ENCODE measurements around the gene CD163L1.
A peak's percentile ranks its signal among the peaks of the same experiment; 100 is the strongest.
"Not testable (repeated sequence)": the region's sequence is repeated elsewhere in the genome, so short reads cannot be mapped to it uniquely, and the experiment has no call there.

CD163L1 gene

GRCh38 chr12:7354529-7354928 is 89.4 kb downstream of the CD163L1 start:
- DNase-seq (ENCODE audit: low read depth) = no peak
- TF ChIP-seq CTCF (conservative IDR thresholded peaks at IDR 0.05; ENCODE audit: low read length) = no peak
- no peak overlapping the region for H3K4me3 ChIP-seq (ENCODE audit: low read length)

- TF ChIP-seq CTCF (conservative IDR thresholded peaks at IDR 0.05; ENCODE audit: low read length) = no peak
- H3K4me3 ChIP-seq (ENCODE audit: low read length) = no peak overlapping the region
- DNase-seq (ENCODE audit: low read depth) = no peak
Measured at GRCh38 chr12:7352661-7353060, 91.3 kb downstream of the CD163L1 start.

DNA sequence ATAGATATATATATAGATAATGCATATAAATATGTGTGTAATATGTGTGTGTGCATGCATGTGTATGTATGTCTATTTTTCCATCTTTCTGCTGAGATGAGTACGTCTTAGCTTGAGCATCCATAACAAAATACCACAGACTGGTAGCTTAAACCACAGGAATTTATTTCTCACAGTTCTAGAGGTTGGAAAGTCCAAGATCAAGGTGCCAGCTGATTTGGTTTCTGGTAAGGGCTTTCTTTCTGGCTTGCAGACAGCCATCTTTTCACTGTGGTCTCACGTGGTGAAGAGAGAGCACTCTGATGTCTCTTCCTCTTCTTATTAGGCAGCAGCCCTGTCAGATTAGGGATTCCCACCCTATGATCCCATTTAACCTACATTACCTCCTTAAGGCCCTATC is 92.8 kb downstream of the CD163L1 start:
- no peak for TF ChIP-seq CTCF (conservative IDR thresholded peaks at IDR 0.05; ENCODE audit: low read length)
- no peak for DNase-seq (ENCODE audit: low read depth)
- no peak overlapping the region for H3K4me3 ChIP-seq (ENCODE audit: low read length)

GRCh38 chr12:7349418-7349817 is 94.5 kb downstream of the CD163L1 start:
- no peak for TF ChIP-seq CTCF (conservative IDR thresholded peaks at IDR 0.05; ENCODE audit: low read length)
- DNase-seq (ENCODE audit: low read depth) = no peak
- no peak overlapping the region for H3K4me3 ChIP-seq (ENCODE audit: low read length)

DNA sequence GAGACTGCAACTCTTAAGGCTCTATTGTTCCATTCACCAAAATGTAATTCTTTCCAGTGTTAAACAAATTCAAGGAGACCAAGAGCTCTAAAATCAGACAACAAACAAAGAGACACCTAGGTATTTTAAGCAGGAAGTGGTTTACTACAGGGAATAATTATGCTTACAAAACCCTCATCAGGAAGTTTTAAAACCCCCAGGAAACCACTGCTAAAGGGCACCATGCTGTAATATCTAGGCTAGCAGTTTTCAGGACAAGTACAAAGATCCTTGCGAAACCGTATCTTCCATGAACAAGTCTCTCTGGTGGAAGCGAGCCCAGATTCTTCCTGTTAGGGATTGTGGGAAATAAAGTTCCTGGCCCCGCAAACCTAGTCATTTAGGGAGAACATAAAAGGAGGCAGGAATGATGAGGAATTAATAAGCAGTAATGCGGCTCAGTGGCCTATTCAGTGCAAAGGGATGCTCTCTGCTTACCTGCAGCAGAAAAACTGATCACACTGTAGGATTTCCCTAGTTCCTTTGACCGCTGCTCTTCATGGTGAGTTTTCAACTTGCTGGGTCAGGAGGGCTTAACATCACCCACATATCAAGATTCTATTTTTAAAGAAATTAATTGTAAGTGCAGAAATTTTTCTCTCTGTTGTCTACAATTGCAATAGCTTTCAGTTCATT is 97.3 kb downstream of the CD163L1 start:
- TF ChIP-seq CTCF (conservative IDR thresholded peaks at IDR 0.05; ENCODE audit: low read length) = no peak
- peak; percentile 2 for DNase-seq (ENCODE audit: low read depth)
- no peak overlapping the region for H3K4me3 ChIP-seq (ENCODE audit: low read length)

DNA sequence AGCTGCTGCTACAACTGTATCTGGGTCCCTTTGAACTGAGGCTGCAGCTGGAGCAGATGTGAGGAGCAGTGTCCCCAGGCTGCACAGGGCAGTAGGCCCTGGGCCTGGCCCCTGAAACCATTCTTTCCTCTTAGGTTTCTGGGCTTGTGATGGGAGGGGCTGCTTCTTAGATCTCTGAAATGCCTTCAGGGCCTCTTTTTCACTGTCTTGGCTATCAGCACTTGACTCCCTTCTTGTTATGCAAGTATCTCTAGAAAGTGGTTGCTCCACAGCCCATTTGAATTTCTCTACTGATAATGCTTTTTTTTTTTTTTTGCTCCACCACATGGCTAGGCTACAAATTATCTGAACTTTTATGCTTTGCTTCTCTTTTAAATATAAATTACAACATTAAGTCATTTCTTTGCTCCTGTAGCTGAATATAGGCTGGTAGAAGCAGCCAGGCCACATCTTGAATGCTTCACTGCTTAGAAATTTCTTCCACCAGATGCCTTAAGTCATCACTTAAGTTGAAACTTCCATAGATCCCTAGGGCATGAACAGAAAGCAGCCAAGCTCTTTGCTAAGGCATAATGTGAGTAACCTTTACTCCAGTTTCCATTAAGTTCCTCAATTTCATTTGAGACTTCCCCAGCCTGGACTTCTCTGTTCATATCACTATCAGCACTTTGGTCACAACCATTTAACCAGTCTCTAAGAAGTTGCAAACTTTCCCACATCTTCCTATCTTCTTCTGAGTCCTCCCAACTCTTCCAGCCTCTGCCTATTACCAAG is 98.9 kb downstream of the CD163L1 start:
- TF ChIP-seq CTCF (conservative IDR thresholded peaks at IDR 0.05; ENCODE audit: low read length) = no peak
- DNase-seq (ENCODE audit: low read depth) = no peak
- no peak overlapping the region for H3K4me3 ChIP-seq (ENCODE audit: low read length)

DNA sequence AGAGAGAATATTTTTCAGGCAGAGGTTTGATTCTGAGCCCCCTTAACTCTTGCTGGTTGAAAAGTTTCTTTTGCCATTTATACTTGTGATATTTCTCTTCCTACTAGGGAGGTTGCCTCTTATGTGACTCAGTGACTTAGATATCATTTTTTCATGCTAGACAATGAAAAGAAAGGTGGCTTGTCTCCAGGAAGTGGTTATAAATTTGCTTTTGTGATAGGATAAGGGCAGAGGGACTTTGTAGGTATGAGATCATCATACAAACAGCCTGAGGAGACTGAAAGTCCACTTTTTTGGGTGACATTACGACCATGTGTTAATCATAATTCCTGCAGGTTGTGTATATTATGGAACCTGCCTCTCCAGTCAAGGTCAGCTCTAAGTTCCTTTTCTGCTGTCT is 104.3 kb downstream of the CD163L1 start:
- no peak for DNase-seq (ENCODE audit: low read depth)
- no peak for TF ChIP-seq CTCF (conservative IDR thresholded peaks at IDR 0.05; ENCODE audit: low read length)
- no peak overlapping the region for H3K4me3 ChIP-seq (ENCODE audit: low read length)

GRCh38 chr12:7337790-7338189 is 106.2 kb downstream of the CD163L1 start:
- DNase-seq (ENCODE audit: low read depth); H3K4me3 ChIP-seq (ENCODE audit: low read length): not testable (repeated sequence)

Measured in AG10803 (cell line).